ENCODE results near the gene FARP1. TPM values are rescaled to one million over a fixed set of nuclear protein-coding genes. Genes with fewer than 3 reads are reported as not detected.
A peak's percentile ranks its signal among the peaks of the same experiment; 100 is the strongest.

FARP1 gene
- total RNA-seq, 1 experiment from 2014 or later, result 96.6 TPM

- ChIA-PET CTCF (interaction anchor here (2.0 kb wide), 1 partner anchor 37 kb away, joined by 6 read pairs; no protein-coding TSS in a partner anchor), POLR2A (no interaction called here)
- H3K27ac Mint-ChIP-seq, result peak overlapping the region; percentile 75
- H3K4me1 Mint-ChIP-seq, result peaks cover 62% of the 10 kb centered on the region
- H3K36me3 Mint-ChIP-seq, result no peaks in the 10 kb centered on the region
- H3K27me3 Mint-ChIP-seq (ENCODE audit: low read depth), result no peaks in the 10 kb centered on the region
- no peak for ATAC-seq
- H3K4me3 Mint-ChIP-seq, result no peak overlapping the region
- DNase-seq (ENCODE audit: low spot score), result no peak
- H3K9me3 Mint-ChIP-seq, result no peaks in the 10 kb centered on the region
- TF ChIP-seq, protein P1, sequence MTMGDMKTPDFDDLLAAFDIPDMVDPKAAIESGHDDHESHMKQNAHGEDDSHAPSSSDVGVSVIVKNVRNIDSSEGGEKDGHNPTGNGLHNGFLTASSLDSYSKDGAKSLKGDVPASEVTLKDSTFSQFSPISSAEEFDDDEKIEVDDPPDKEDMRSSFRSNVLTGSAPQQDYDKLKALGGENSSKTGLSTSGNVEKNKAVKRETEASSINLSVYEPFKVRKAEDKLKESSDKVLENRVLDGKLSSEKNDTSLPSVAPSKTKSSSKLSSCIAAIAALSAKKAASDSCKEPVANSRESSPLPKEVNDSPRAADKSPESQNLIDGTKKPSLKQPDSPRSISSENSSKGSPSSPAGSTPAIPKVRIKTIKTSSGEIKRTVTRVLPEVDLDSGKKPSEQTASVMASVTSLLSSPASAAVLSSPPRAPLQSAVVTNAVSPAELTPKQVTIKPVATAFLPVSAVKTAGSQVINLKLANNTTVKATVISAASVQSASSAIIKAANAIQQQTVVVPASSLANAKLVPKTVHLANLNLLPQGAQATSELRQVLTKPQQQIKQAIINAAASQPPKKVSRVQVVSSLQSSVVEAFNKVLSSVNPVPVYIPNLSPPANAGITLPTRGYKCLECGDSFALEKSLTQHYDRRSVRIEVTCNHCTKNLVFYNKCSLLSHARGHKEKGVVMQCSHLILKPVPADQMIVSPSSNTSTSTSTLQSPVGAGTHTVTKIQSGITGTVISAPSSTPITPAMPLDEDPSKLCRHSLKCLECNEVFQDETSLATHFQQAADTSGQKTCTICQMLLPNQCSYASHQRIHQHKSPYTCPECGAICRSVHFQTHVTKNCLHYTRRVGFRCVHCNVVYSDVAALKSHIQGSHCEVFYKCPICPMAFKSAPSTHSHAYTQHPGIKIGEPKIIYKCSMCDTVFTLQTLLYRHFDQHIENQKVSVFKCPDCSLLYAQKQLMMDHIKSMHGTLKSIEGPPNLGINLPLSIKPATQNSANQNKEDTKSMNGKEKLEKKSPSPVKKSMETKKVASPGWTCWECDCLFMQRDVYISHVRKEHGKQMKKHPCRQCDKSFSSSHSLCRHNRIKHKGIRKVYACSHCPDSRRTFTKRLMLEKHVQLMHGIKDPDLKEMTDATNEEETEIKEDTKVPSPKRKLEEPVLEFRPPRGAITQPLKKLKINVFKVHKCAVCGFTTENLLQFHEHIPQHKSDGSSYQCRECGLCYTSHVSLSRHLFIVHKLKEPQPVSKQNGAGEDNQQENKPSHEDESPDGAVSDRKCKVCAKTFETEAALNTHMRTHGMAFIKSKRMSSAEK (CRISPR knock-in tag; IDR thresholded peaks at IDR 0.05; ENCODE audit: borderline replicate concordance), result no peak
- TF ChIP-seq, protein P2, sequence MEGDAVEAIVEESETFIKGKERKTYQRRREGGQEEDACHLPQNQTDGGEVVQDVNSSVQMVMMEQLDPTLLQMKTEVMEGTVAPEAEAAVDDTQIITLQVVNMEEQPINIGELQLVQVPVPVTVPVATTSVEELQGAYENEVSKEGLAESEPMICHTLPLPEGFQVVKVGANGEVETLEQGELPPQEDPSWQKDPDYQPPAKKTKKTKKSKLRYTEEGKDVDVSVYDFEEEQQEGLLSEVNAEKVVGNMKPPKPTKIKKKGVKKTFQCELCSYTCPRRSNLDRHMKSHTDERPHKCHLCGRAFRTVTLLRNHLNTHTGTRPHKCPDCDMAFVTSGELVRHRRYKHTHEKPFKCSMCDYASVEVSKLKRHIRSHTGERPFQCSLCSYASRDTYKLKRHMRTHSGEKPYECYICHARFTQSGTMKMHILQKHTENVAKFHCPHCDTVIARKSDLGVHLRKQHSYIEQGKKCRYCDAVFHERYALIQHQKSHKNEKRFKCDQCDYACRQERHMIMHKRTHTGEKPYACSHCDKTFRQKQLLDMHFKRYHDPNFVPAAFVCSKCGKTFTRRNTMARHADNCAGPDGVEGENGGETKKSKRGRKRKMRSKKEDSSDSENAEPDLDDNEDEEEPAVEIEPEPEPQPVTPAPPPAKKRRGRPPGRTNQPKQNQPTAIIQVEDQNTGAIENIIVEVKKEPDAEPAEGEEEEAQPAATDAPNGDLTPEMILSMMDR (IDR thresholded peaks at IDR 0.05), result no peak
- TF ChIP-seq HMGXB4 (CRISPR knock-in tag; IDR thresholded peaks at IDR 0.05) (no peak), NR3C1 (CRISPR knock-in tag; conservative IDR thresholded peaks at IDR 0.05; ENCODE audit: low read depth) (no peak), TCF7 (CRISPR knock-in tag; IDR thresholded peaks at IDR 0.05; ENCODE audit: low read depth) (no peak), ZNF219 (CRISPR knock-in tag; IDR thresholded peaks at IDR 0.05; ENCODE audit: borderline replicate concordance) (no peak), USF1 (CRISPR knock-in tag; IDR thresholded peaks at IDR 0.05) (no peak), FOXJ3 (CRISPR knock-in tag; IDR thresholded peaks at IDR 0.05; ENCODE audit: borderline replicate concordance) (no peak), MYBL2 (CRISPR knock-in tag; IDR thresholded peaks at IDR 0.05) (no peak), GTF2I (CRISPR knock-in tag; conservative IDR thresholded peaks at IDR 0.05) (no peak), ELF4 (CRISPR knock-in tag; IDR thresholded peaks at IDR 0.05; ENCODE audit: low read depth) (no peak), ZBTB21 (CRISPR knock-in tag; IDR thresholded peaks at IDR 0.05; ENCODE audit: borderline replicate concordance) (no peak), ZNF396 (CRISPR knock-in tag; IDR thresholded peaks at IDR 0.05; ENCODE audit: borderline replicate concordance) (no peak), ZNF317 (CRISPR knock-in tag; IDR thresholded peaks at IDR 0.05; ENCODE audit: borderline replicate concordance, low read depth) (no peak), ZNF263 (CRISPR knock-in tag; IDR thresholded peaks at IDR 0.05; ENCODE audit: low read depth) (no peak), RORB (CRISPR knock-in tag; IDR thresholded peaks at IDR 0.05) (no peak)
- TF ChIP-seq, protein P3, sequence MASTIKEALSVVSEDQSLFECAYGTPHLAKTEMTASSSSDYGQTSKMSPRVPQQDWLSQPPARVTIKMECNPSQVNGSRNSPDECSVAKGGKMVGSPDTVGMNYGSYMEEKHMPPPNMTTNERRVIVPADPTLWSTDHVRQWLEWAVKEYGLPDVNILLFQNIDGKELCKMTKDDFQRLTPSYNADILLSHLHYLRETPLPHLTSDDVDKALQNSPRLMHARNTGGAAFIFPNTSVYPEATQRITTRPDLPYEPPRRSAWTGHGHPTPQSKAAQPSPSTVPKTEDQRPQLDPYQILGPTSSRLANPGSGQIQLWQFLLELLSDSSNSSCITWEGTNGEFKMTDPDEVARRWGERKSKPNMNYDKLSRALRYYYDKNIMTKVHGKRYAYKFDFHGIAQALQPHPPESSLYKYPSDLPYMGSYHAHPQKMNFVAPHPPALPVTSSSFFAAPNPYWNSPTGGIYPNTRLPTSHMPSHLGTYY (CRISPR knock-in tag; IDR thresholded peaks at IDR 0.05), result no peak
- TF ChIP-seq, protein P4, sequence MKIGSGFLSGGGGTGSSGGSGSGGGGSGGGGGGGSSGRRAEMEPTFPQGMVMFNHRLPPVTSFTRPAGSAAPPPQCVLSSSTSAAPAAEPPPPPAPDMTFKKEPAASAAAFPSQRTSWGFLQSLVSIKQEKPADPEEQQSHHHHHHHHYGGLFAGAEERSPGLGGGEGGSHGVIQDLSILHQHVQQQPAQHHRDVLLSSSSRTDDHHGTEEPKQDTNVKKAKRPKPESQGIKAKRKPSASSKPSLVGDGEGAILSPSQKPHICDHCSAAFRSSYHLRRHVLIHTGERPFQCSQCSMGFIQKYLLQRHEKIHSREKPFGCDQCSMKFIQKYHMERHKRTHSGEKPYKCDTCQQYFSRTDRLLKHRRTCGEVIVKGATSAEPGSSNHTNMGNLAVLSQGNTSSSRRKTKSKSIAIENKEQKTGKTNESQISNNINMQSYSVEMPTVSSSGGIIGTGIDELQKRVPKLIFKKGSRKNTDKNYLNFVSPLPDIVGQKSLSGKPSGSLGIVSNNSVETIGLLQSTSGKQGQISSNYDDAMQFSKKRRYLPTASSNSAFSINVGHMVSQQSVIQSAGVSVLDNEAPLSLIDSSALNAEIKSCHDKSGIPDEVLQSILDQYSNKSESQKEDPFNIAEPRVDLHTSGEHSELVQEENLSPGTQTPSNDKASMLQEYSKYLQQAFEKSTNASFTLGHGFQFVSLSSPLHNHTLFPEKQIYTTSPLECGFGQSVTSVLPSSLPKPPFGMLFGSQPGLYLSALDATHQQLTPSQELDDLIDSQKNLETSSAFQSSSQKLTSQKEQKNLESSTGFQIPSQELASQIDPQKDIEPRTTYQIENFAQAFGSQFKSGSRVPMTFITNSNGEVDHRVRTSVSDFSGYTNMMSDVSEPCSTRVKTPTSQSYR (CRISPR knock-in tag; IDR thresholded peaks at IDR 0.05), result no peak
These were observed 170.4 kb downstream of the FARP1 start for GRCh38 chr13:98313023-98313921.

Data from WTC11 (cell line).